HG02763 (cell line): Measurements from ENCODE around the gene WDFY2.

Source experiments
- ATAC-seq: cut with Tn5 transposase; IDR thresholded peaks from one replicate; pipeline ENCODE4 v1.9.1; 2021; ENCODE audit warnings: mild to moderate bottlenecking, moderate library complexity; ENCODE audit not compliant: unreplicated experiment

WDFY2 gene

DNA sequence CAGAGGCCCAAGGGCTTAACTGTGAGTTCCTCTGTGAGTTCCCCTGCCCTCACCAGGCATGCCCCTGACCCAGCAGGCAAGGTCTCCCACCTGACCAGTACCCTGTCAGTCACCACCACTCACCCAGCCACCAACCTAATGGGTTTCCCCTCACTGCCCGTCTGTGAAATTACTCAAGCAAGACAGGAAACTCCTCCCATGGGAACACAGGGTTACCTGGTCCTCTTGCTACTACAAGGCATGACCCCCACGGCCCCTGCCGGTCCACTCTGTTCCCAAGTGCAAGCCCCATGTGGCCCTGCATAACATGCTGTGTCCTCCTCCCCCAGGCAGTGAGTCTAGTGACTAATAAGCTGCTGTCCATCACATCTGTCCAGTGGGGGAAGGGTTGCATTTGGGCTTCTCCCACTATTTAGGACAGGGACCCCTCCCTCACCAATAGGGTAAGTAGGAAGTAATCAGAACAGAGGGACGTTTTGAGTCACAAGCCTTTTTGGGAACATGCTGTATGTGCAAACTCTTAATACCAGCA, 227.7 kb downstream of the WDFY2 start:
- ATAC-seq: no peak

DNA sequence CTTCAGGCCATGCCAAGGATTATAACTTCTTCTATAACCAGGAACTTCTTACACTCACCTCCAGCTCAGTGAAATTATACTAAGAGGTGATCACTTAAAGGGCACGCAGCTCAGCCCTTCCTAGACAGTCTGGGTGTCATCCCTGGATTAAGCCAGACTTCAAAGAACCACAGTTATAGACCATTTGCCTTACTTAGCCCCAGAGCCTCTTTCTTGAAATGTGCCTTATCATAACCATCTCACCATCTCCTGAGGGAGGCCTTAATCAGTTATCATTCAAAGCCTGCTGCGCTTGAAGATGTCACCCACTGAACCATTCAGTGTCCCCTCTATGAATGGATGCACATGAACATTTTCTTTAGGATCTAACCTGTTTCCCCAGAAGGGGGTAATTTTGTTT, 229.8 kb downstream of the WDFY2 start:
- ATAC-seq: no peak

DNA sequence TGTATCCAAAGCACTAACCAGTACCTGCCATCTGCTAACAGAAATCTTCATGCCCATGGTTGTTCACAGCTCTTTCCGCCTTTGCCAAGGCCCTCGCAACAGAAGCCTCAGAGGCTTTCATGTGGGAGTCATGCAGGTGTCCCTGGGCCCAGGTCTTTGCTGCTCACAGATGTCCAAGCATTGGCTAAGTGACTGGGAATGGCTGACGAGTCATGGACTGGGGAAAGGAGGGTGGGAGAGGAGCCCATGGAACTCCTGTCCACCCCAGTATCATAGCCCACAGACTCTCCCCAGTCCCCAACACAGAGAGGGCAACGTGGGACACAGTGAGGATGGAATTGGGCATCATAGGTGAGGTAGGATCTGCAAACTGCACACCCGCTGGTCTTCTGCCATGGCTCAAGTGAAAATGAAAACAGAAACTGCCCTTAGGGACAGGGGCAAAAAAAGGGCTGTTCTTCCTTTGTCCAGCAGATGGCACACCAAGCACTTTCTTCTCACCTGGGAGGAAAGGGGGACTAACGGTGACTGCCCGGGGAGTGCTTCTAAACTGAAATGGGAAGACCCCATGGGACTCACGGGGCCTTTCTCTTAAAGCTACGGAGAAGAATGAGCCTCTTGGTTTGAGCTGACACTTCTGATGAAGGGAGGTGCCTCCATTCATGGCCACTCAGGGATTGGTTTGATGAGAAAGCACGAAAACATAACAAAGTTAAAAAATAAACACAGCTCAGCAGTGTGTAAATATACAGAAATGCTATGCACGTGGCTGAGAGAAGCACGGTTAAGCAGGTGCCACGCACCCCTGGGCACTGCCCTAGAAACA, 230.8 kb downstream of the WDFY2 start:
- peak; percentile 71 for ATAC-seq

DNA sequence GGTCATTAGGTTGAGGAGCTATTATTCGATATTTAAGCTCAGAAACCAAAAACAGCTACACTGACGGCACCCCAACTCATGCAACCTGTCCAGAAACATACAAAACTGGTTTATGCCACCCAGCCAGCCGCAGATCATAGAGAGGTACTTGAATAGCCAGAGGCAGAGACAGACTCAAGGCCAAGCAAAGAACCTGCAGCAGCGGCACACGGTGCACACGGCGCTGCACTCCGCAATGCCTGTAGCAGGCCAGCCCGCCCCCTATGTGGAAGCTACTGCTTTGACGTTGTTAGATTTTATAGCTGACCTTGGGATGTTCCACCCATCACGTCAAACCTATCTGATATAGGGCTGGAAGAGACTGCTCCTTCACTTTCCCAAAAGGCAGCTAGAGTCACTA, 231.6 kb downstream of the WDFY2 start:
- no peak for ATAC-seq

DNA sequence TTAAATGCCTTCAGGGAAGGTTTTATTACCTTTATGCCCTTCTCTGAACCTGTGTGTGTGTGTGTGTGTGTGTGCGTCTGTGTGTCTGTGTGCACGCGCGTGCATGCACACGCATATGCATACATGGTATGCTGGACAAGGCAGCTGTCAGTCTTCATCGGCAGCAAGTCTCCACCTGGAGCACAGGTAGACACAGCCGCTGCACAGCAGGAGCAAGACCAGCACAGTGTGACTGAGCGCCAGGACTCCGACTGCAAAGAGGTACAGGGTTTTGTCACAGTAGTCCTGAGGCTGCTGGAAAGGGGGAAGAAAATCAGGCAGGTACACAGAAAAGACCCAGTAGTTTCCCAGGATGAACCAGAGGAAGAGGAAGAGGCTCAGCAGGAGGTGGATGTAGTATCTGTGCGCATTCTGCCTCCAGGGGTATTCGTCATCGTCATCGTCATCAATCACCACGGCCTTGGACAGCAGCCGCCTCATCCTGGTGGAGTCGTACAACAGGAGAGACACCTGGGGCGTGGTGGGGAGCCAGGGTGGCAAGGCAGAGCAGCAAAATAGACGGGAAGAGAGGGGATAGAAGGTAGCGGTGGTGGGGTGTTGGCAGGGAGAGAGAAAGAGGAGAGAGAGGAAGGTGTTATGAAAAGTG, 232.5 kb downstream of the WDFY2 start:
- ATAC-seq: no peak
